Astrocyte (in vitro differentiated cells and primary cell): ENCODE measurements around the gene ZFPM1.

Experiments used
- CTCF ChIP-seq: IDR thresholded peaks from 2 replicates; pipeline ENCODE4 v1.5.1; 2011; ENCODE audit warnings: low read depth, mild to moderate bottlenecking, inconsistent platforms, low read length, moderate library complexity; ENCODE audit not compliant: insufficient read depth
- EZH2 ChIP-seq: IDR thresholded peaks from 2 replicates; pipeline ENCODE4 v1.6.1; 2012; ENCODE audit warnings: mild to moderate bottlenecking, low read length, inconsistent platforms; ENCODE audit not compliant: insufficient read depth

GRCh38 chr16:88469615-88470395 is 16.7 kb downstream of the ZFPM1 start:
- TF ChIP-seq CTCF (no peak), EZH2 (no peak)
